H1 (cell line): ENCODE results near the gene PCYT1B. TPM values are rescaled to one million over a fixed set of nuclear protein-coding genes. Genes with fewer than 3 reads are reported as not detected.

Source experiments
- CTCF ChIA-PET: fragments of 300-600 bp; sonication (Branson Sonifier 250); formaldehyde crosslinking; loops from one replicate; lab custom pipeline; 2021; ENCODE audit not compliant: partially characterized antibody; lab: Charles Lee
- POLR2A ChIA-PET: fragments of 300-600 bp; sonication (Branson Sonifier 250); formaldehyde crosslinking; loops from one replicate; lab custom pipeline; 2021; ENCODE audit warnings: inconsistent platforms; ENCODE audit not compliant: partially characterized antibody; lab: Charles Lee
- DNase-seq, 2 experiments: peaks; one replicate each; pipeline versions ENCODE4 v3.0.0 to v3.0.0-alpha.2; 2010 to 2022; ENCODE audit warnings: low spot score in 2 of 2, low read depth in 1 of 2, mixed read lengths in 1 of 2
- FAIRE-seq: peaks from 2 replicates; lab custom pipeline; 2011; peaks lifted over from hg19 to GRCh38; lab: Jason Lieb, UNC
- H2AFZ ChIP-seq: 2 replicates; pipeline ENCODE4 v1.8.1; 2012; ENCODE audit warnings: low read length, inconsistent platforms
- H2AK5ac ChIP-seq: 2 replicates; pipeline ENCODE4 v1.6.1; 2013; ENCODE audit warnings: low read depth, low read length
- H2BK120ac ChIP-seq: replicated peaks from 2 replicates; pipeline ENCODE3; 2013; ENCODE audit warnings: low read depth, low read length, inconsistent platforms
- H2BK12ac ChIP-seq: 2 replicates; pipeline ENCODE4 v1.6.1; 2013; ENCODE audit warnings: low read depth, low read length
- H2BK15ac ChIP-seq: 2 replicates; pipeline ENCODE4 v1.6.1; 2013; ENCODE audit warnings: low read length
- H2BK20ac ChIP-seq: 2 replicates; pipeline ENCODE4 v1.6.1; 2013; ENCODE audit warnings: low read length
- H2BK5ac ChIP-seq: 2 replicates; pipeline ENCODE4 v1.6.1; 2013; ENCODE audit warnings: low read depth, low read length
- H3K14ac ChIP-seq: 2 replicates; pipeline ENCODE4 v1.6.1; 2013; ENCODE audit warnings: inconsistent platforms; ENCODE audit not compliant: insufficient read length
- H3K18ac ChIP-seq: 2 replicates; pipeline ENCODE4 v1.6.1; 2013; ENCODE audit warnings: low read length; ENCODE audit errors: extremely low read depth
- H3K23ac ChIP-seq: 2 replicates; pipeline ENCODE4 v1.6.1; 2013; ENCODE audit warnings: inconsistent platforms; ENCODE audit not compliant: insufficient read length
- H3K23me2 ChIP-seq: 2 replicates; pipeline ENCODE4 v1.6.1; 2013; ENCODE audit warnings: low read depth, low read length
- H3K27ac ChIP-seq: 2 replicates; pipeline ENCODE4 v1.6.1; 2011; ENCODE audit warnings: low read depth, low read length, inconsistent platforms
- H3K27me3 ChIP-seq, 4 experiments: replicated peaks in 1 of 4; 1 replicate in 1 of 4; 2 replicates in 3 of 4; pipeline versions ENCODE4 v1.6.1 to v1.8.1; 2011 to 2013; ENCODE audit warnings: low read length in 3 of 4, mild to moderate bottlenecking in 3 of 4, inconsistent platforms in 2 of 4, mixed read lengths in 2 of 4, moderate library complexity in 1 of 4; ENCODE audit not compliant: control insufficient read depth in 3 of 4, insufficient read depth in 3 of 4; ENCODE audit errors: extremely low read depth in 1 of 4
- H3K36me3 ChIP-seq, 4 experiments: 2 replicates each; pipeline versions ENCODE4 v1.6.1 to v1.8.1; 2011 to 2013; ENCODE audit warnings: mild to moderate bottlenecking in 4 of 4, low read length in 3 of 4, moderate library complexity in 2 of 4, control low read depth in 1 of 4, inconsistent platforms in 1 of 4; ENCODE audit not compliant: insufficient read depth in 4 of 4, control insufficient read depth in 2 of 4
- H3K4ac ChIP-seq: replicated peaks from 2 replicates; pipeline ENCODE3; 2013; ENCODE audit warnings: low read length, low read depth, mixed read lengths, inconsistent platforms; ENCODE audit not compliant: insufficient read length
- H3K4me1 ChIP-seq, 4 experiments: replicated peaks in 1 of 4; 1 replicate in 1 of 4; 2 replicates in 3 of 4; pipeline versions ENCODE4 v1.6.1 to v1.8.1; 2011 to 2013; ENCODE audit warnings: low read length in 3 of 4, inconsistent platforms in 2 of 4, mixed read lengths in 1 of 4; ENCODE audit not compliant: insufficient read depth in 4 of 4, control insufficient read depth in 3 of 4
- H3K4me2 ChIP-seq, 2 experiments: 2 replicates each; pipeline versions ENCODE4 v1.6.1 to v1.8.1; 2011 to 2013; ENCODE audit warnings: low read depth in 2 of 2, low read length in 2 of 2, control low read depth in 1 of 2, inconsistent platforms in 1 of 2, mild to moderate bottlenecking in 1 of 2; ENCODE audit not compliant: insufficient read depth in 1 of 2
- H3K4me3 ChIP-seq, 4 experiments: fragments of 200-600, 300-600 bp in 1 of 4; sonication (generic), shearing (Covaris generic), sonication (Bioruptor Twin) in 1 of 4; 2 replicates each; pipeline versions ENCODE4 v1.5.1 to v1.8.1; 2011 to 2016; ENCODE audit warnings: low read length in 4 of 4, low read depth in 3 of 4, control low read depth in 2 of 4, inconsistent platforms in 2 of 4, mild to moderate bottlenecking in 2 of 4, mixed read lengths in 1 of 4, moderate library complexity in 1 of 4; ENCODE audit not compliant: insufficient read depth in 2 of 4; ENCODE audit errors: extremely low read depth in 1 of 4
- H3K56ac ChIP-seq: replicated peaks from 2 replicates; pipeline ENCODE3; 2013; ENCODE audit warnings: low read depth, mild to moderate bottlenecking, mixed read lengths, low read length, inconsistent platforms; ENCODE audit not compliant: insufficient read length
- H3K79me1 ChIP-seq: 2 replicates; pipeline ENCODE4 v1.6.1; 2013; ENCODE audit warnings: low read depth, low read length, control low read depth
- H3K79me2 ChIP-seq, 2 experiments: 2 replicates each; pipeline versions ENCODE4 v1.6.1 to v1.8.1; 2012 to 2013; ENCODE audit warnings: low read length in 2 of 2, mild to moderate bottlenecking in 2 of 2, inconsistent platforms in 1 of 2; ENCODE audit not compliant: insufficient read depth in 2 of 2, control insufficient read depth in 1 of 2
- H3K9ac ChIP-seq, 4 experiments: replicated peaks in 1 of 4; 1 replicate in 1 of 4; 2 replicates in 3 of 4; pipeline versions ENCODE4 v1.6.1 to v1.8.1; 2011 to 2013; ENCODE audit warnings: low read depth in 3 of 4, low read length in 3 of 4, control low read depth in 2 of 4, mild to moderate bottlenecking in 2 of 4, moderate library complexity in 2 of 4, inconsistent platforms in 1 of 4; ENCODE audit errors: extremely low read depth in 1 of 4
- H3K9me3 ChIP-seq, 2 experiments: 2 replicates each; pipeline versions ENCODE4 v1.6.1 to v1.8.1; 2012 to 2013; ENCODE audit warnings: mild to moderate bottlenecking in 2 of 2, moderate library complexity in 2 of 2, control low read depth in 1 of 2, inconsistent platforms in 1 of 2, low read depth in 1 of 2, low read length in 1 of 2, mixed read lengths in 1 of 2; ENCODE audit not compliant: insufficient read depth in 2 of 2
- H4K20me1 ChIP-seq, 2 experiments: replicated peaks in 1 of 2; 2 replicates each; pipeline versions ENCODE3 to v1.8.1; 2011 to 2013; ENCODE audit warnings: inconsistent platforms in 2 of 2, low read length in 2 of 2, mild to moderate bottlenecking in 1 of 2; ENCODE audit not compliant: insufficient read depth in 2 of 2, control insufficient read depth in 1 of 2
- H4K5ac ChIP-seq: 2 replicates; pipeline ENCODE4 v1.6.1; 2013; ENCODE audit warnings: low read length, low read depth, mixed read lengths, inconsistent platforms; ENCODE audit not compliant: insufficient read length
- H4K8ac ChIP-seq: 2 replicates; pipeline ENCODE4 v1.8.0; 2013; ENCODE audit warnings: mild to moderate bottlenecking, moderate library complexity, low read length, inconsistent platforms; ENCODE audit not compliant: insufficient read depth; ENCODE audit errors: extremely low read depth
- H4K91ac ChIP-seq: replicated peaks from 2 replicates; pipeline ENCODE3; 2013; ENCODE audit warnings: low read length, mixed read lengths, inconsistent platforms; ENCODE audit not compliant: insufficient read length
- BACH1 ChIP-seq: IDR thresholded peaks from 2 replicates; pipeline ENCODE4 v1.6.1; 2012; ENCODE audit warnings: low read length, improper control_type of control experiment
- BCL11A ChIP-seq, 2 experiments: IDR thresholded peaks; one replicate each; pipeline ENCODE4 v1.6.1; 2011; ENCODE audit warnings: low read depth in 2 of 2, low read length in 2 of 2, mild to moderate bottlenecking in 2 of 2
- CBX8 ChIP-seq: fragments of 300-800, 300-1000 bp; sonication (generic); IDR thresholded peaks from 2 replicates; pipeline ENCODE4 v1.7.1; 2016; ENCODE audit warnings: low read depth, low read length, borderline replicate concordance
- JUN ChIP-seq: IDR thresholded peaks from 2 replicates; pipeline ENCODE4 v1.6.1; 2011; ENCODE audit warnings: low read depth, mild to moderate bottlenecking, improper control_type of control experiment, low read length
- KDM4A ChIP-seq: IDR thresholded peaks from one replicate; pipeline ENCODE4 v1.7.1; 2012; ENCODE audit warnings: low read depth, mild to moderate bottlenecking, moderate library complexity, low read length, inconsistent platforms; ENCODE audit not compliant: severe bottlenecking
- NRF1 ChIP-seq: IDR thresholded peaks from 2 replicates; pipeline ENCODE4 v1.6.1; 2011; ENCODE audit warnings: mild to moderate bottlenecking, low read depth, low read length, improper control_type of control experiment
- POLR2A ChIP-seq, 2 experiments: IDR thresholded peaks; 1 replicate in 1 of 2; 2 replicates in 1 of 2; pipeline ENCODE4 v1.6.1; 2011; ENCODE audit warnings: low read depth in 2 of 2, low read length in 2 of 2, mild to moderate bottlenecking in 2 of 2; ENCODE audit errors: control extremely low read depth in 1 of 2
- RAD21 ChIP-seq, 2 experiments: IDR thresholded peaks in 1 of 2; conservative IDR thresholded peaks in 1 of 2; 2 replicates each; pipeline ENCODE4 v1.6.1; 2011; ENCODE audit warnings: low read depth in 2 of 2, low read length in 2 of 2, improper control_type of control experiment in 1 of 2, inconsistent platforms in 1 of 2, mild to moderate bottlenecking in 1 of 2, moderate library complexity in 1 of 2
- RNF2 ChIP-seq: fragments of 200-900, 300-1000 bp; sonication (generic); IDR thresholded peaks from 2 replicates; pipeline ENCODE4 v1.7.1; 2016; ENCODE audit warnings: borderline replicate concordance, low read depth, mild to moderate bottlenecking, antibody characterized with exemption, low read length; ENCODE audit not compliant: poor library complexity, severe bottlenecking; ENCODE audit errors: missing control alignments
- SAP30 ChIP-seq: fragments of 300-600 bp; sonication (generic); IDR thresholded peaks from 2 replicates; pipeline ENCODE4 v1.7.1; 2012; ENCODE audit warnings: low read length, moderate library complexity, mild to moderate bottlenecking, inconsistent platforms; ENCODE audit not compliant: insufficient read depth, insufficient replicate concordance
- SP4 ChIP-seq: IDR thresholded peaks from 2 replicates; pipeline ENCODE4 v1.6.1; 2012; ENCODE audit warnings: low read length, inconsistent platforms
- WGBS, 2 experiments: shearing (Covaris generic) in 1 of 2; methylation state at CpG; one replicate each; pipeline versions ENCODE4 v1.1.6 to v1.1.7; 2013 to 2015; ENCODE audit warnings: low lambda C conversion rate in 2 of 2, mixed read lengths in 2 of 2, inconsistent platforms in 1 of 2, low coverage in 1 of 2, missing lambda C conversion rate in 1 of 2; ENCODE audit not compliant: insufficient replicate concordance in 2 of 2, insufficient coverage in 1 of 2, insufficient read length in 1 of 2; ENCODE audit errors: extremely low coverage in 1 of 2, missing lambda C conversion rate in 1 of 2; 5-methylcytosine and 5-hydroxymethylcytosine counted together
- polyA plus RNA-seq, 7 experiments: library from polyadenylated mRNA; depleted of rRNA in 3 of 7; stranded (reverse) in 5 of 7; unstranded in 2 of 7; fragments of >200 nt in 5 of 7; fragments of 200-250 nt in 2 of 7; gene quantifications; 1 replicate in 5 of 7; 2 replicates in 1 of 7; 4 replicates in 1 of 7; pipeline versions ENCODE4 v1.2.1 to v1.2.3, GENCODE V29; 2011 to 2013; ENCODE audit warnings: missing spikeins in 2 of 7, mixed read lengths in 2 of 7
- total RNA-seq: library from RNA; stranded (reverse); fragmentation: NEBNext Ultra II Directional; extraction: Animal tissue kit (Norgen Biotek cat#: 25700); gene quantifications from 2 replicates; pipeline ENCODE4 v1.2.1, GENCODE V29; 2021

Gene PCYT1B
- total and polyA plus RNA-seq, 2 of the 8 experiments (the other 6 are each of a cell fraction or from before 2014, with no cell fraction given), result 17.9 to 30.6 TPM

DNA sequence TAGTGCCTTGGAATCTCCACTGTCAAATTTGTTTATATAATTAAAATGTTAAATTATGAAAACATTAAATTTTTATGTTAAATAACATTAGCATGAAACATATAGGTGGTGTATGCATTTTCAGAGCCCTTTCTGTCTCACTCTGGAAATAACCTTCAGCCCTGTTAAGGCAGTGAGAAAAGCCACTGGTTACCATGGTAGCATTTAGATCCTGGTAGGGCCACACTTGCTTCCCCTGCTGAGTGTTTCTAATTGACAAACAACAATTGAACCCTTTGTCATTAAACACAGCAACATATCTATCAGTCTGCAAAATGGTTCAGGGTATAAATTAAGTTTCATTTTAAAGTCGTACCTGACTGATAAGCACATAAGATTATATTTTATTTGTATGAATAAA is 118.5 kb downstream of the PCYT1B start:
- H3K27ac ChIP-seq, result peak overlapping the region; percentile 52; the same call in 1 of the 2 replicates
- FAIRE-seq, result no peak
- no peak overlapping the region for H3K4me3 ChIP-seq
- TF ChIP-seq RNF2 (no peak), JUN (no peak), SP4 (no peak), POLR2A (IDR thresholded peaks at IDR 0.05; ENCODE audit: control extremely low read depth in 1 of 2, low read depth in 2 of 2, low read length in 2 of 2) (no peak), BCL11A (IDR thresholded peaks at IDR 0.05; ENCODE audit: low read depth in 2 of 2, low read length in 2 of 2) (no peak), BACH1 (no peak), NRF1 (no peak), SAP30 (no peak), RAD21 (IDR thresholded peaks at IDR 0.05 in 1 of 2, conservative IDR thresholded peaks at IDR 0.05 in 1 of 2; ENCODE audit: low read depth in 2 of 2, low read length in 2 of 2) (no peak), KDM4A (no peak), CBX8 (no peak)

More for the DNA sequence above, 118.5 kb downstream of the PCYT1B start:
- H3K14ac ChIP-seq, result no peak overlapping the region
- H3K56ac ChIP-seq, result no peak overlapping the region
- H3K79me1 ChIP-seq, result no peaks in the 10 kb centered on the region
- WGBS, 2 experiments, result 57% methylated on average over 1 of the region's 1 CpG; no CpG with 5 or more reads in 1 of the 2 experiments
- no peak overlapping the region for H2AFZ ChIP-seq
- no peak overlapping the region for H3K4ac ChIP-seq
- H4K91ac ChIP-seq, result no peak overlapping the region
- no peaks in the 10 kb centered on the region for H3K9me3 ChIP-seq
- no peaks in the 10 kb centered on the region for H3K79me2 ChIP-seq
- no peak overlapping the region for H2BK12ac ChIP-seq
- no peak overlapping the region for H2BK5ac ChIP-seq
- no peak overlapping the region for H2AK5ac ChIP-seq
- no peak overlapping the region for H4K8ac ChIP-seq
- H3K27me3 ChIP-seq, result no peaks in the 10 kb centered on the region
- H3K4me2 ChIP-seq, result no peak overlapping the region
- H3K4me1 ChIP-seq, result peaks cover 0 to 14% (median 7%) of the 10 kb centered on the region in 4 experiments; a peak in 4 of 7 replicates
- H3K18ac ChIP-seq, result no peak overlapping the region
- no peak overlapping the region for H3K9ac ChIP-seq
- no peak overlapping the region for H3K23ac ChIP-seq
- no peaks in the 10 kb centered on the region for H3K23me2 ChIP-seq
- no peaks in the 10 kb centered on the region for H4K20me1 ChIP-seq
- DNase-seq, result no peak
- H2BK120ac ChIP-seq, result no peak overlapping the region
- H2BK20ac ChIP-seq, result no peak overlapping the region
- ChIA-PET POLR2A (no interaction called here), CTCF (no interaction called here)
- no peak overlapping the region for H4K5ac ChIP-seq
- H3K36me3 ChIP-seq, result peaks cover 0 to 14% (median 2%) of the 10 kb centered on the region in 4 experiments; a peak in 2 of 8 replicates
- no peak overlapping the region for H2BK15ac ChIP-seq
